Mononuclear cell (primary cell): ENCODE measurements around the gene FOXD1. TPM values are rescaled to one million over a fixed set of nuclear protein-coding genes. Genes with fewer than 3 reads are reported as not detected.
A peak's percentile ranks its signal among the peaks of the same experiment; 100 is the strongest.

Experiments used
- H3K27me3 ChIP-seq: 2 replicates; pipeline ENCODE4 v1.6.0; 2011; ENCODE audit warnings: low read length, control low read depth; ENCODE audit not compliant: insufficient read depth
- H3K4me1 ChIP-seq: 2 replicates; pipeline ENCODE4 v1.5.1; 2011; ENCODE audit warnings: mild to moderate bottlenecking, low read length, control low read depth; ENCODE audit not compliant: insufficient read depth
- H3K4me3 ChIP-seq: 2 replicates; pipeline ENCODE4 v1.5.1; 2011; ENCODE audit warnings: mild to moderate bottlenecking, low read length, moderate library complexity
- H3K9me3 ChIP-seq: 2 replicates; pipeline ENCODE4 v1.5.1; 2011; ENCODE audit warnings: low read depth, mild to moderate bottlenecking, control low read depth, low read length
- total RNA-seq: library from RNA; depleted of rRNA; stranded (reverse); fragments of >200 nt; gene quantifications from one replicate; pipeline ENCODE4 v1.2.3, GENCODE V29; 2012

FOXD1 gene
- total RNA-seq, 1 donor: 0.10 TPM

GRCh38 chr5:73450137-73450536 is 1.6 kb upstream of the FOXD1 start:
- Histone ChIP-seq H3K4me3 (no peak overlapping the region), H3K4me1 (peaks cover 28% of the 10 kb centered on the region), H3K9me3 (no peaks in the 10 kb centered on the region), H3K27me3 (peaks cover 84% of the 10 kb centered on the region)

GRCh38 chr5:73447530-73448462 is 781 bp downstream of the FOXD1 start:
- H3K27me3 ChIP-seq: peaks cover 85% of the 10 kb centered on the region
- H3K4me1 ChIP-seq: peaks cover 28% of the 10 kb centered on the region
- peak overlapping the region; percentile 22 for H3K4me3 ChIP-seq
- H3K9me3 ChIP-seq: no peaks in the 10 kb centered on the region

- H3K27me3 ChIP-seq: peaks cover 85% of the 10 kb centered on the region
- no peak overlapping the region for H3K4me3 ChIP-seq
- H3K9me3 ChIP-seq: no peaks in the 10 kb centered on the region
- peaks cover 28% of the 10 kb centered on the region for H3K4me1 ChIP-seq
Measured at GRCh38 chr5:73446631-73447529, 1.7 kb downstream of the FOXD1 start.

- Histone ChIP-seq H3K4me1 (peaks cover 19% of the 10 kb centered on the region), H3K27me3 (peaks cover 85% of the 10 kb centered on the region), H3K4me3 (no peak overlapping the region), H3K9me3 (no peaks in the 10 kb centered on the region)
Measured at GRCh38 chr5:73445665-73446630, 2.6 kb downstream of the FOXD1 start.

GRCh38 chr5:73444499-73445438 is 3.8 kb downstream of the FOXD1 start:
- H3K4me3 ChIP-seq: no peak overlapping the region
- no peaks in the 10 kb centered on the region for H3K9me3 ChIP-seq
- H3K4me1 ChIP-seq: peaks cover 17% of the 10 kb centered on the region
- H3K27me3 ChIP-seq: peaks cover 84% of the 10 kb centered on the region

GRCh38 chr5:73443829-73444498 is 4.6 kb downstream of the FOXD1 start:
- H3K9me3 ChIP-seq: no peaks in the 10 kb centered on the region

GRCh38 chr5:73442996-73443627 is 5.5 kb downstream of the FOXD1 start:
- no peak overlapping the region for H3K4me3 ChIP-seq

More at GRCh38 chr5:73443829-73444498, 4.6 kb downstream of the FOXD1 start:
- H3K4me3 ChIP-seq: no peak overlapping the region
- H3K27me3 ChIP-seq: peaks cover 84% of the 10 kb centered on the region
- H3K4me1 ChIP-seq: peaks cover 11% of the 10 kb centered on the region

GRCh38 chr5:73442231-73442811 is 6.3 kb downstream of the FOXD1 start:
- Histone ChIP-seq H3K9me3 (no peaks in the 10 kb centered on the region), H3K27me3 (peaks cover 94% of the 10 kb centered on the region), H3K4me1 (peaks cover 12% of the 10 kb centered on the region), H3K4me3 (no peak overlapping the region)

More at GRCh38 chr5:73442996-73443627, 5.5 kb downstream of the FOXD1 start:
- Histone ChIP-seq H3K4me1 (peaks cover 5% of the 10 kb centered on the region), H3K9me3 (no peaks in the 10 kb centered on the region), H3K27me3 (peaks cover 86% of the 10 kb centered on the region)

GRCh38 chr5:73441378-73441777 is 7.2 kb downstream of the FOXD1 start:
- H3K9me3 ChIP-seq: no peaks in the 10 kb centered on the region
- H3K27me3 ChIP-seq: peaks cover 99% of the 10 kb centered on the region
- peaks cover 17% of the 10 kb centered on the region for H3K4me1 ChIP-seq
- no peak overlapping the region for H3K4me3 ChIP-seq

- Histone ChIP-seq H3K4me1 (peaks cover 21% of the 10 kb centered on the region), H3K27me3 (peaks cover 99% of the 10 kb centered on the region), H3K4me3 (no peak overlapping the region), H3K9me3 (no peaks in the 10 kb centered on the region)
Measured at GRCh38 chr5:73440262-73440661, 8.3 kb downstream of the FOXD1 start.

GRCh38 chr5:73438645-73439470 is 9.7 kb downstream of the FOXD1 start:
- Histone ChIP-seq H3K4me1 (peaks cover 21% of the 10 kb centered on the region), H3K4me3 (no peak overlapping the region), H3K9me3 (no peaks in the 10 kb centered on the region), H3K27me3 (peaks cover 99% of the 10 kb centered on the region)
